IMR-90 (cell line): ENCODE measurements around the gene MRPS15. TPM values are rescaled to one million over a fixed set of nuclear protein-coding genes. Genes with fewer than 3 reads are reported as not detected.

Experiments used
- ATAC-seq: fragments of 200-7000 bp; cut with Tn5 transposase; 2 replicates; pipeline ENCODE4 v1.9.1; 2020; ENCODE audit warnings: low read depth, mild to moderate bottlenecking, moderate library complexity
- BruUV-seq: library from RNA; stranded (reverse); fragments of 400-500 nt; replicated peaks from 2 replicates; lab custom pipeline; 2021; lab: Mats Ljungman, UMichigan
- CTCF ChIA-PET: fragments of 300-600 bp; formaldehyde crosslinking; extraction: SDS; loops from one replicate; lab custom pipeline; 2021; ENCODE audit warnings: antibody characterized with exemption; lab: Yijun Ruan, JAX
- POLR2A ChIA-PET: fragments of 300-600 bp; sonication (Branson Sonifier 250); formaldehyde crosslinking; loops from one replicate; lab custom pipeline; 2022; ENCODE audit warnings: antibody characterized with exemption; ENCODE audit not compliant: unreplicated experiment; lab: Charles Lee
- DNase-seq: peaks from one replicate; pipeline ENCODE4 v3.0.0; 2013
- H2AFZ ChIP-seq: replicated peaks from 2 replicates; pipeline ENCODE3; 2013; ENCODE audit warnings: low read length, mild to moderate bottlenecking; ENCODE audit not compliant: poor library complexity
- H2AK5ac ChIP-seq: 2 replicates; pipeline ENCODE4 v1.6.1; 2013; ENCODE audit warnings: low read depth, low read length, inconsistent platforms
- H2AK9ac ChIP-seq: replicated peaks from 2 replicates; pipeline ENCODE3; 2013; ENCODE audit warnings: mild to moderate bottlenecking, low read depth, low read length, moderate library complexity; ENCODE audit not compliant: poor library complexity
- H2BK120ac ChIP-seq: 2 replicates; pipeline ENCODE4 v1.6.1; 2013; ENCODE audit warnings: low read depth, low read length, inconsistent platforms
- H2BK15ac ChIP-seq: 3 replicates; pipeline ENCODE4 v1.6.1; 2013; ENCODE audit warnings: low read depth, low read length, inconsistent platforms
- H2BK20ac ChIP-seq: 2 replicates; pipeline ENCODE4 v1.6.1; 2013; ENCODE audit warnings: low read depth, mild to moderate bottlenecking, inconsistent platforms, low read length, moderate library complexity
- H2BK5ac ChIP-seq: 2 replicates; pipeline ENCODE4 v1.6.1; 2013; ENCODE audit warnings: mild to moderate bottlenecking, low read depth, low read length, inconsistent platforms; ENCODE audit not compliant: poor library complexity, severe bottlenecking
- H3K14ac ChIP-seq: replicated peaks from 2 replicates; pipeline ENCODE4 v1.6.1; 2013; ENCODE audit warnings: low read depth, low read length, inconsistent platforms
- H3K18ac ChIP-seq: 2 replicates; pipeline ENCODE4 v1.6.1; 2013; ENCODE audit warnings: low read depth, low read length, control low read depth
- H3K23ac ChIP-seq: 2 replicates; pipeline ENCODE4 v1.6.1; 2013; ENCODE audit warnings: low read depth, low read length, inconsistent platforms
- H3K27ac ChIP-seq: 2 replicates; pipeline ENCODE4 v1.5.1; 2013; ENCODE audit warnings: mild to moderate bottlenecking, control low read depth, low read length; ENCODE audit not compliant: insufficient read depth
- H3K27me3 ChIP-seq: 2 replicates; pipeline ENCODE4 v1.6.1; 2013; ENCODE audit warnings: low read length; ENCODE audit not compliant: control insufficient read depth, insufficient read depth
- H3K36me3 ChIP-seq: 2 replicates; pipeline ENCODE4 v1.6.1; 2013; ENCODE audit warnings: low read length, mixed read lengths; ENCODE audit not compliant: control insufficient read depth, insufficient read depth
- H3K4ac ChIP-seq: 2 replicates; pipeline ENCODE4 v1.6.1; 2013; ENCODE audit warnings: low read depth, low read length, inconsistent platforms
- H3K4me1 ChIP-seq: 2 replicates; pipeline ENCODE4 v1.6.1; 2013; ENCODE audit warnings: low read length, mixed read lengths; ENCODE audit not compliant: control insufficient read depth, insufficient read depth
- H3K4me2 ChIP-seq: 2 replicates; pipeline ENCODE4 v1.6.1; 2013; ENCODE audit warnings: low read depth, mild to moderate bottlenecking, control low read depth, low read length, moderate library complexity
- H3K4me3 ChIP-seq: 2 replicates; pipeline ENCODE4 v1.5.1; 2013; ENCODE audit warnings: low read depth, mild to moderate bottlenecking, control low read depth, low read length, moderate library complexity; ENCODE audit not compliant: insufficient read depth
- H3K56ac ChIP-seq: 2 replicates; pipeline ENCODE4 v1.6.1; 2013; ENCODE audit warnings: low read length, inconsistent platforms; ENCODE audit not compliant: insufficient read depth; ENCODE audit errors: extremely low read depth
- H3K79me1 ChIP-seq, 2 experiments: 2 replicates each; pipeline ENCODE4 v1.6.1; 2013; ENCODE audit warnings: low read length in 2 of 2, inconsistent platforms in 1 of 2, low read depth in 1 of 2
- H3K9ac ChIP-seq: 2 replicates; pipeline ENCODE4 v1.6.1; 2013; ENCODE audit warnings: low read depth, low read length, control low read depth
- H3K9me1 ChIP-seq: 2 replicates; pipeline ENCODE4 v1.6.1; 2013; ENCODE audit warnings: low read length, inconsistent platforms; ENCODE audit not compliant: insufficient read depth
- H3K9me3 ChIP-seq: 2 replicates; pipeline ENCODE4 v1.6.1; 2013; ENCODE audit warnings: low read length; ENCODE audit not compliant: control insufficient read depth, insufficient read depth
- H4K20me1 ChIP-seq: 2 replicates; pipeline ENCODE4 v1.6.1; 2013; ENCODE audit warnings: low read length, inconsistent platforms; ENCODE audit not compliant: insufficient read depth
- H4K5ac ChIP-seq: 2 replicates; pipeline ENCODE4 v1.6.1; 2013; ENCODE audit warnings: mild to moderate bottlenecking, low read depth, low read length, control low read depth
- H4K8ac ChIP-seq, 2 experiments: 2 replicates each; pipeline ENCODE4 v1.6.1; 2013; ENCODE audit warnings: low read depth in 2 of 2, low read length in 2 of 2, control low read depth in 1 of 2, inconsistent platforms in 1 of 2
- H4K91ac ChIP-seq: 2 replicates; pipeline ENCODE4 v1.6.1; 2013; ENCODE audit warnings: low read depth, low read length, inconsistent platforms; ENCODE audit not compliant: insufficient read depth
- MAZ ChIP-seq: IDR thresholded peaks from 2 replicates; pipeline ENCODE4 v1.6.1; 2012; ENCODE audit warnings: low read depth, mild to moderate bottlenecking, low read length, improper control_type of control experiment, moderate library complexity, borderline replicate concordance
- WGBS, 2 experiments: methylation state at CpG; one replicate each; pipeline versions ENCODE4 v1.1.5 to v1.1.7; 2013; ENCODE audit warnings: missing lambda C conversion rate in 2 of 2; ENCODE audit not compliant: insufficient read length in 1 of 2; ENCODE audit errors: extremely low coverage in 2 of 2; 5-methylcytosine and 5-hydroxymethylcytosine counted together
- dilution Hi-C: fragments of 300-500 bp; cut with HindIII; formaldehyde crosslinking; loops from one replicate; pipeline ENCODE4 v1.14.3; 2018; ENCODE audit warnings: low sequenced_read_pairs; ENCODE audit not compliant: unreplicated experiment
- in situ Hi-C: fragments of 300-500 bp; cut with MboI; formaldehyde crosslinking; loops from 3 replicates; pipeline ENCODE4 v1.14.3; 2019; ENCODE audit warnings: low sequenced_read_pairs, inconsistent platforms, mixed read lengths
- intact Hi-C: fragments of 100-400 bp; cut with micrococcal nuclease; formaldehyde crosslinking; loops from 2 replicates; pipeline ENCODE4 v1.10.0; 2022
- polyA plus RNA-seq, 3 experiments: library from polyadenylated mRNA; depleted of rRNA; stranded (reverse); fragments of >200 nt; gene quantifications; 2 replicates each; pipeline ENCODE4 v1.2.3, GENCODE V29; 2012; ENCODE audit warnings: low replicate concordance in 1 of 3
- total RNA-seq: library from RNA; depleted of rRNA; stranded (reverse); fragments of >200 nt; gene quantifications from 2 replicates; pipeline ENCODE4 v1.2.3, GENCODE V29; 2012

MRPS15 gene
- total and polyA plus RNA-seq, 2 of the 4 experiments (the other 2 are of a cell fraction), result 46.1 to 77.9 TPM

DNA sequence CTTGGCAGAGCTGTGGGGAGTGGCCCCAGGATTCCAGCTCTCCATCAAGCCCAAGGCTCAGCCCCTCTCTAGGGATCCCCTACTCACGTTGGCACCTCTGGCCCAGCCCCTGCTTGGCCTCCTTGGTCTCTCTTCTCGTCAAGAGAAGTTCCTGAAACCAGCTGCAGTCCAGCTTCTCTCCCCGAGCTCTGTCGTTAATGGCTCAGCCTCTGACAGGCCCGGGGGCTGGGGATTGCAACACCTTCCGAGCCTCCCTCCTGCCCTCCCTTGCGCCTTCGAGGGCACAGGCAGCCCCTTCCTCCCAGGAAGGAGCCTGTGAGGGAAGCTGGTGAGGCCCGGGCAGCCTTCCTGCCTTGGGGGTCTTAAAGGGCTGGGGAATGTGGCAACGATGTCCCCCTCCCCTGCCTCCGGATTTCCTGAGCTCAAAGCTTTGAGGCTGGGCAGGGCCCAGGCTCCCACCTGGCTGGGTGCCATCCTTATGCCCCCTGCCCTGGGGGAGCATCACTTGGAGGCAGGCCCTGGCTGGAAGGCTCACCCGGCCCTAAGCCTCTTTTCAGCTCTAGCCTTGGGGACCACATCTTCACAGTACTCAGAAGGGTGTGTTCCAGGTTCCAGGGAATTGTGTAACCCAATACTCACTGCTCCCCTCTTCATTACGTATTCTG lies 18.7 kb upstream of the MRPS15 start, which contains the start of gene CSF3R:
TSS of gene CSF3R (minus strand) at position 190 of the 665 bp plus-strand sequence. CDS start 3,417 bp downstream, outside the sequence.
- no peaks in the 10 kb centered on the region for H3K9me3 ChIP-seq
- no peaks in the 10 kb centered on the region for H4K20me1 ChIP-seq
- H2BK5ac ChIP-seq, result no peak within 1 kb of the TSS
- no peak within 1 kb of the TSS for H4K91ac ChIP-seq
- H3K27me3 ChIP-seq, result peaks cover 39% of the 10 kb centered on the region
- H2BK120ac ChIP-seq, result no peak within 1 kb of the TSS
- BruUV-seq, result no TSS peak
- no peak within 1 kb of the TSS for H2BK15ac ChIP-seq
- POLR2A ChIA-PET, result no interaction called here
- 15% methylated on average over 6 of the region's 13 CpGs; no CpG with 5 or more reads in 1 of the 2 experiments for WGBS, 2 experiments
- CTCF ChIA-PET, result no interaction called here
- H3K4ac ChIP-seq, result no peak within 1 kb of the TSS
- intact Hi-C loops (no loop called here), in situ Hi-C loops (no loop called here), dilution Hi-C loops (no loop called here)
- H4K8ac ChIP-seq, result no peak within 1 kb of the TSS
- H2AFZ ChIP-seq, result peak within 1 kb of the TSS; percentile 67
- no peak within 1 kb of the TSS for H3K56ac ChIP-seq
- no peak within 1 kb of the TSS for H3K14ac ChIP-seq
- DNase-seq, result no peak
- peak within 1 kb of the TSS; percentile 38; the same call in 1 of the 2 replicates for H3K4me2 ChIP-seq
- no peak for TF ChIP-seq MAZ
- no peak within 1 kb of the TSS for H2BK20ac ChIP-seq
- no peak within 1 kb of the TSS for H3K27ac ChIP-seq
- H2AK9ac ChIP-seq, result no peak within 1 kb of the TSS
- ATAC-seq, result peak; percentile 24; the same call in 1 of the 2 replicates
- no peak within 1 kb of the TSS for H3K23ac ChIP-seq
- H3K9me1 ChIP-seq, result no peaks in the 10 kb centered on the region
- H3K9ac ChIP-seq, result no peak within 1 kb of the TSS
- no peaks in the 10 kb centered on the region for H3K79me1 ChIP-seq
- no peak within 1 kb of the TSS for H2AK5ac ChIP-seq
- no peak within 1 kb of the TSS for H3K4me3 ChIP-seq
- H4K5ac ChIP-seq, result no peak within 1 kb of the TSS
- no peaks in the 10 kb centered on the region for H3K4me1 ChIP-seq
- H3K18ac ChIP-seq, result no peak within 1 kb of the TSS
- no peaks in the 10 kb centered on the region for H3K36me3 ChIP-seq
